ENCODE data around the gene CIAO1. TPM values are rescaled to one million over a fixed set of nuclear protein-coding genes. Genes with fewer than 3 reads are reported as not detected.

CIAO1 gene
- total and polyA plus RNA-seq, 2 of the 8 experiments (the other 6 are each of a cell fraction or from before 2014, with no cell fraction given), result 63.7 to 99.2 TPM

DNA sequence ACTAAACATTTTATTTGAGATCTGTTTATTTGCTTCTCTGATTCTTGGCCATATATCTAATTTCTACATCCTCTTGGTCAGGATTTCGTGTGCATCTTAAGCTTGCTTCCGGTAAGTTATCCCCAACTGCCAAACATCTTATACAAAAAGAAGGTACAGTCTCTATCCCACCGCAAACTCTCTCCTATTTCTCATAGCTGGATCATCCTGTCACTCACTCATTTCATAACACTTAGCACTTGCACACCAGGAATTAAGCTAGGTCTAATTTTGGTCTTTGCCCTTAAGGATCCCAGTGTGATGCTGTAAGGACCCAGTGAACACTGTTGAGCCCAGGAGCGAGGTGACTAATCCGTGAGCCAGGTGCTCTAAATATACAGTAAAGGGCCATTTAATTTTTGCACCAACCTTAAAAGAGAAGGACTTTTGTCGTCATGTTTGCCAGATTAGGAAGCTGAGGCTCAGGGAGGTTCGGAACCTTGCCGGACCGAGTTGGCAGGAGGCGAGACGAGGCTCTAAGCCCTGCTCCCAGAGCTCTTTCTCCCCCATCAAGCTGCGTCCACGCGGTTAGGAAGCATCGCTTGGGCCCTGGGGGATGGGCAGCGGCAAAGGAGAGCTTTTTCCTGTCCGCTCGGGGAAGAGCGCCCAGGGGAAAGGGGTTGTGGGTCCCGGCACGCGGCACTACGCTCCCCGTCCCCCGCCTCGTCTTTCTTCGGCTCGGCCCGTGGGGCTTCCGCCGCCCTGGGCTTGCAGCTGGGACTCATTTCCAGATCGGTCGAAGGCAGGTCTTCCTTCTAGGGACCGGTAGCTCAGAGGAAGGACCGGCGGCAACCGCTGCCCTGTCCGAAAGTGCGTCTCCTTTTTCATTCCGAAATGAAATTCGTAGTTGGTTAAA lies 55.0 kb downstream of the CIAO1 start (continued):
- TF ChIP-seq, protein P1, sequence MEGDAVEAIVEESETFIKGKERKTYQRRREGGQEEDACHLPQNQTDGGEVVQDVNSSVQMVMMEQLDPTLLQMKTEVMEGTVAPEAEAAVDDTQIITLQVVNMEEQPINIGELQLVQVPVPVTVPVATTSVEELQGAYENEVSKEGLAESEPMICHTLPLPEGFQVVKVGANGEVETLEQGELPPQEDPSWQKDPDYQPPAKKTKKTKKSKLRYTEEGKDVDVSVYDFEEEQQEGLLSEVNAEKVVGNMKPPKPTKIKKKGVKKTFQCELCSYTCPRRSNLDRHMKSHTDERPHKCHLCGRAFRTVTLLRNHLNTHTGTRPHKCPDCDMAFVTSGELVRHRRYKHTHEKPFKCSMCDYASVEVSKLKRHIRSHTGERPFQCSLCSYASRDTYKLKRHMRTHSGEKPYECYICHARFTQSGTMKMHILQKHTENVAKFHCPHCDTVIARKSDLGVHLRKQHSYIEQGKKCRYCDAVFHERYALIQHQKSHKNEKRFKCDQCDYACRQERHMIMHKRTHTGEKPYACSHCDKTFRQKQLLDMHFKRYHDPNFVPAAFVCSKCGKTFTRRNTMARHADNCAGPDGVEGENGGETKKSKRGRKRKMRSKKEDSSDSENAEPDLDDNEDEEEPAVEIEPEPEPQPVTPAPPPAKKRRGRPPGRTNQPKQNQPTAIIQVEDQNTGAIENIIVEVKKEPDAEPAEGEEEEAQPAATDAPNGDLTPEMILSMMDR (IDR thresholded peaks at IDR 0.05; ENCODE audit: control extremely low read depth in 1 of 3, insufficient read depth in 1 of 3, low read depth in 1 of 3, low read length in 3 of 3), result no peak
- TF ChIP-seq NRF1 (IDR thresholded peaks at IDR 0.05; ENCODE audit: low read depth, low read length) (no peak), MAFK (IDR thresholded peaks at IDR 0.05; ENCODE audit: low read depth, low read length) (no peak), RAD21 (IDR thresholded peaks at IDR 0.05 in 1 of 2, conservative IDR thresholded peaks at IDR 0.05 in 1 of 2; ENCODE audit: low read depth in 2 of 2, low read length in 2 of 2) (no peak), KDM4A (IDR thresholded peaks at IDR 0.05; ENCODE audit: low read depth, low read length, severe bottlenecking) (no peak), HDAC2 (IDR thresholded peaks at IDR 0.05; ENCODE audit: borderline replicate concordance in 1 of 2, low read depth in 2 of 2, low read length in 2 of 2) (no peak), BRCA1 (IDR thresholded peaks at IDR 0.05; ENCODE audit: low read depth, low read length) (no peak), RFX5 (IDR thresholded peaks at IDR 0.05; ENCODE audit: borderline replicate concordance, low read depth, low read length) (no peak)
- TF ChIP-seq, protein P2, sequence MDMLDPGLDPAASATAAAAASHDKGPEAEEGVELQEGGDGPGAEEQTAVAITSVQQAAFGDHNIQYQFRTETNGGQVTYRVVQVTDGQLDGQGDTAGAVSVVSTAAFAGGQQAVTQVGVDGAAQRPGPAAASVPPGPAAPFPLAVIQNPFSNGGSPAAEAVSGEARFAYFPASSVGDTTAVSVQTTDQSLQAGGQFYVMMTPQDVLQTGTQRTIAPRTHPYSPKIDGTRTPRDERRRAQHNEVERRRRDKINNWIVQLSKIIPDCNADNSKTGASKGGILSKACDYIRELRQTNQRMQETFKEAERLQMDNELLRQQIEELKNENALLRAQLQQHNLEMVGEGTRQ (IDR thresholded peaks at IDR 0.05; ENCODE audit: low read length), result no peak

All from H1 (cell line).